ENCODE measurements around the gene TAL2.

The TAL2 gene

DNA sequence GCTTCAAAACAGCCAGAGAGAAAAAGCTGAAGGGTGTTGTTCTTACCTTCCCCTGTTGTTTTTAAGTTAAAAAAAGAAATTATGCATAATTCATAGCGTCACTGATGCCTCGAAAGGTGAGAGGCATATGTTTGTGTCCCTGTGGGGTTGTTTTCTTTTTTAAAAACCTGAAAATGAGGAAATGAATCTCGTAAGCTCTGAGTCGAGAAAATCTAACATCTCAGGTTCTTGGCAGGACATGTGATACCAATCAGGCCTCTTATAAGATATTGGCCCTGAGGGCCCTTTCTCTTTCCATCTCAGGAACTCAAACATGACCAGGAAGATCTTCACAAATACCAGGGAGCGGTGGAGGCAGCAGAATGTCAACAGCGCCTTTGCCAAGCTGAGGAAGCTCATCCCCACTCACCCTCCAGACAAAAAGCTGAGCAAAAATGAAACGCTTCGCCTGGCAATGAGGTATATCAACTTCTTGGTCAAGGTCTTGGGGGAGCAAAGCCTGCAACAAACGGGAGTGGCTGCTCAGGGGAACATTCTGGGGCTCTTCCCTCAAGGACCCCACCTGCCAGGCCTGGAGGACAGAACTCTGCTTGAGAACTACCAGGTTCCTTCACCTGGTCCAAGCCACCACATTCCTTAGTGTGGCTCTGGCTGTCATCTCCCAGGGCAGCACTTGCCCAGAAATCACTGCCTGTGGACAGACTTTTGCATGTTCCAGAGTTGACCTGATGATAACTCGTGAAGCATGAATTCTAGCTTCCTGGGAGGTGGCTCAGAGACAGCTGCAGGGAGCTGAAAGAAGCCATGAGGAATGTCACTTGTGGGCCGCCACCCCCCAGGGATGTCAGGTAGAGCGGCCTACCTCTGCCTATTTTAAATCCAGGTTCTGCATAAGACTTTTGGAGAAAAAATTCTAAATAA lies at the start of gene TAL2:
TSS of gene TAL2 (plus strand) at position 274 of the 921 bp plus-strand sequence. CDS start at position 314, 40 bp downstream.
- no peak for DNase-seq

DNA sequence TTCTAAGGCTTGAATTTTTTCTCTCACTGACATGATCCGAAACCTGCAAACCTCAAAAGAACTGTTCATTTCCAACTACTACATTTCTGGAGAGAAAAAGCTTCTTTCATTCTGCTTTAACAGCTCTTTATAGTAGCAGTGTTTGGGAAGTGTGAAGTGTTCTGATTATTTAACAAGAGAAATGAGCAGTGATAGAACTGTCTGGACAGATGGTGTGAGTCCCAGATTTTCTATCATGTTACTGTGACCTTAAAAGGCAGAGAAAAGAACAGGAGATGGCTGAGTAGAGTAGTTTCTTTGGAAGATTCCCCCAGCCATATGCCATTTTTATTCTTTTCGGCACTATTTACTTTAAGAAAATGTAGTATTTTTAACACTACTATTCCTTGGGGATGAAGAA lies 41.3 kb upstream of the TAL2 start:
- no peak for DNase-seq

DNA sequence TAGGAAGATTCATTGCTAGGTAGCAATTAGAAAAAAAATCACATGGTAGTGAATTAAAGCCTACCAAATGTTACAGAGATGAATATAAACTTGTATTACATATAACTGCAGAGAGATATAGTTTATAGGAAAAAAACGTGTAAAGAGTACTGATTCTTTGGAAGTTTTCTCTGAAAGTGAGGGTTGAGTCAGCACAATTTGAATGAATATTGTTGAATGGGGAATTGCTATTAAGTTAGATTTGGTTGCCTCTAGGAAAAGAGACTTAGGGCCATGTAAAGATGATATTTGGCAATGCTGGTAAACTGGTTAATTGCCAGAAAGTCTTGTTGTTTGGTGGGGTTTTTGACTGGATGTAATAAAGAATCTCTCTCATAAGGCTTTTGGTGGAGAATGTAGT lies 37.2 kb upstream of the TAL2 start:
- no peak for DNase-seq

DNA sequence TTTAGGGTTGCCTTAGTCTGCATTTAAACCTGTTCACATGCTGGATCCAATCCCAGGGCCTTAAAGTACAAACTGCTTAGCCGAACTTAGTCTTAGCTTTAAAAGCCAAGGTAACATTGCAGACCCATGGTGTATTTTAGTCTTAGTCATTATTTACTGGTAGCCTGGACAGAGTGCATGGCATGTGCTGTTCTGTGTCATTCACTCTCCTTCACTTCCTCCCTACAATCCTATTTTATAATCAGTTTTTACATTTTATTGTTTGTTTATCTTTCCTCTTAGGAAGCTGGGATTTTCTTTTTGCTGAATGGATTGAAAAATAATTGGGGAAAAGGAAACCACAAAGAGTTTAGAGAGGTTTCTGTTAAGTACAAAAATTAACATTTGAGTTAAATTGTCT lies 29.4 kb upstream of the TAL2 start:
- no peak for DNase-seq

DNA sequence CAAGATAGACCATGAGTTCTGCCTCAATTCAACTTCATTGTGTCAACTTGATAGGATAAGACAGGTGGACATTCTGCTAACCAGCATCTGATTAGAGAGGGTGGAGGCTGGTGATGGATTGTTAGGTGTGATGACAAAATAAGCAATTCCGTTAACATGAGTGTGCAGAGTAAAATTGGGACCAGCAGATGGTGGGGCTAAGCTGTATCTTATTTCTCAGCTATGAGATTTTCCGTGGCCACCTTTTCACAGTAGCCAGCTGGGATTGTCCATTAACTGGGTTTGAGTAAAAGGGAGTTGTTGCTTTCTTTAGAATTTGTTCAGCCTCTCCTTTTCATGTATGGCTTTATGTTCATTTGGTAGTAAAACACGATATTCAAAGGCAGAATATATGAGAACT lies 28.8 kb upstream of the TAL2 start:
- no peak for DNase-seq

DNA sequence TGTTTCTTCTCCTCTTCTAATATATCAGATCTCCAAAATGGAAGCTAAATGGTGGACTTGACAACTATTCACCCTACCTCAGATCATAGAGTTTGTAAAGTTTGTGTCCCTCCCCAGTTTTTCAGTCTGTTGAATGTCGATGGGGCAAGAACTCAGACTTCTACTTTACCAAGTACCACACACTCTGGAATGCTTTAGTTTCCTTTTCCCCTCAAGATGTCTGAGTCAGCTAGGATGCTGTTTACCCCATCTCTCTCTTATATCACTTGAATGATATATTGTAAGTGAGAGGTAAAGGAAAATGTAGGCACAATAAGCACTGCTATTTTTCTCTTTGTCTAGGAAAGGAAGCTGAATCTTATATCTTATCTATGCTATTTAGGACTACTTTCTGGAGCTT lies 25.9 kb upstream of the TAL2 start:
- DNase-seq = no peak

DNA sequence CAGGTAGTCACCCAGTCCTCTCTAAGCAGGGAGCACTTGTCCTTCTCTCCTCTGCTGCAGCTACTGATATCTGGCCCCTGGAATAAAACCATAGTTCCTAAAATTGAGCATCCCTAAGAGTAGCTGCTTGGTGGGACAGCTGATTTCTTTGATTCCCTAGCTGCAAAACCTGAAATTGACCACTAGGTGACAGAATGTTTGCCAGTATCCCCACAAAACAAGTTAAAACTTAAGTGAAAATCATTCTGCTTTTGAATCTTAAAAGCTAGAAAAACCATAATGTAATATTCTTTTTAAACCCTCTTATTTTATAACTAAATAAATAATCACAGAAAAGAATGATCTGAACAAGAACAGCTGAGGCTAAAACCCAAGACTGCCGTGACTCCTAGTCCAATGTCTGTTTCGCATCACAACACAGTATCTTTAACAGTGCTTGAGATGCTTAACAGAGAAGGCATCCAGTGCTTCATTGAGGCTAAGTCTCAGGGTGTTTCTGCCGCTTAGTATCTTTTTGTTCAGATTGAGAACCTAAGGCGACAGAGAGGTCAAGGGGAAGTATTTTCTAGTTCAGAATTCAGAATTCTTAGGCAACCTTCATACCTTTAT lies 24.4 kb upstream of the TAL2 start:
- peak; percentile 4 for DNase-seq

DNA sequence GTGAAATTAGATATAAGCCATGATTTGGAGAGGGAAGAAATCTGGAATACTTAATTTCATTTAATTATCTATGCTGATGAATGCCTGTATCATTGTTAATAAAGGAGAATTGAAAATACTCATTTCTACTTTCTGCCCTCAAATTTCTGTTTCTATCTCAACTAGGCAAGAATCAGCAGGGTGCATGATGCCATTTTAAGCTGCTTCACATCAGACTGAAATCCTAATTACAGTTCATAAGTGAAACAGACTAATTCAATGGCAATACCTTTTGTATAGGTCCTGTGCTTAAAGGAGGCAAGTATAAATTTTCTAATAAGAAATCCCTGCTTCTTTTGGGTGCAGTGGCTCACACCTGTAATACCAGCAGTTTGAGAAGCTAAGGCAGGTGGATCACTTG lies 22.3 kb upstream of the TAL2 start:
- DNase-seq = no peak

DNA sequence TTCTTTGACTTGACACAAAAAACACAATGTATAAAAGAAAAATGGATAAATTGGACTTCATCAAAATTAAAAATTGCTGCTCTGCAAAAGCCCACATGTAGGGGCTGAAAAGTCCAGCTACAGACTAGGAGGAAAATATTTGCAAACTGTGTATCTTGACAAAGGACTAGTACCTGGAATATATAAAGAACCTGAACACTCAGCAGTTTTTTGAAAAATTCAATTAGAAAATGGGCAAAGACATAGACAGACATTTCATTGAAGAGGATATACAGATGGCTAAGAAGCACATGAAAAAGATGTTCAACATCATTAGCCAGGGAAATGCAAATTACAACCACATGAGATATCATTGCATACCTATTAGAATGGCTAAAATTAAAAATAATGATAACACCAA lies 18.5 kb upstream of the TAL2 start:
- no peak for DNase-seq

DNA sequence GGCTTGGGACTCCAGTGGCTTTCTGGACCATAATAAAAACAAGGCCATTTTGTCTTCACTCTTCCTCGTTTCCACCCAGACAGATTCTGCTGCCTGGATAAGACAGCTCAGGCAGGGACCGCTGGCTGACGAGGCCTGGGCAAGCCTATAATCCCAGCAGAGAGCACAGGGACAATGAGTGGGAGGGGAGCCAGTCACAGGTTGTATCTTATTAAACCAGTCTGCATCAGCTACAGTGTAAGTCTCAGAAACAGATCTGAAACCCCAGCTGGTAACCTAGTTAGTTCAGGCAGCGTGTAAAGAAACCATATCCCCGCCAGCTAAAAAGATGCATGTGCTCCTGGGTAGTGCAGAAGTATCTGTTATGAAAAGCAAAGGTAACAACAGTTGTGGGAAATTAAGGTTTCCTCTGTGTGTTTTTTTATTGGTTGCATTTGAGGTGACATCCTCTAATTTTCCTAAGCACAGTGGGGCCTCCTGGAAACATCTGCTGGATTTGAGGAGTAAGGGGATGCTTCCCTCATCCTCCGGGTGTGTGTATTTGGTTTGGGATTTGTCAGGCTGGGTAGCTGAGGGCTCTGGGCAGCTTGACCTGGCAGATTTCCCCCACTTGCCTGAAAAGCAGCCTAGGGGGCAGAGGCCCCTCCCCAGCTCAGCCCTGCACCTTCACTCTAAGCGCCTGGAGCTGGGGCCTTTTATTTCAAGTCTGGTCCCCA lies 15.2 kb upstream of the TAL2 start:
- DNase-seq = no peak

DNA sequence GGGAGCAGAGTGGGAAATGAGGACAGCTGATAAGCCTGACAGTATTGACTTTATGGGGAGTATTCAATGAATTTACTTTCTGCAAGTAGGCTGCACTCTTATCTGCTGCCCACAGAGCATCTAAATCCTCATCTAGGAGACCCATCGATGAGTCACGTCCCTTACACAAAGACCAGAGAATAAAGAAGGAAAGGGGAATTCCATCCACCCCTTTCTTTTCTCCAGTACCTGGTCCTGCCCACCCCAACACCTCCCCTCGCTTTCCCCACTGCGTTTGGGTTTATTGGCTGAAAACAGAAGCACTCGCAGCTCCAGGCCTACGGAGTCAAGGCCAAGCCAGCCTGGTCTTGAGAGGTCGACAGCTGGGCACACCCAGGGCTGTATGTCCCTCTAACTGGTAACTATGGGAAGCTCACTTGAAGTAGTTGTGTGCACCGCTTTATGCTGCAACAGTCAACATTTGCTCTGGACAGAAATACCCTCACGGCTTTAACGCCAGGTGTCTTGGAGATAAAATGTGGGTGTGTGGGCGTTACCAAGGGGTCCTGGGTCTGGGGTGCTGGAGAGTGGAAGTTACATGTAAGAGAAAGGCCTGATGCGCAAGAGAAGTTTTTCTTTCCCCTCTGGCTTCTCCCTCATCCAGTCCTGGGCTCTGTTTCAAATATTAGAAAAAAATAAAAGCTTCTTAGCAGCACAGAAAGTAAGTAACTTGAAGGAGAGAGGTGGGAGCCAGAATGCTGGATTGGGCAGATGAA lies 14.5 kb upstream of the TAL2 start:
- no peak for DNase-seq

DNA sequence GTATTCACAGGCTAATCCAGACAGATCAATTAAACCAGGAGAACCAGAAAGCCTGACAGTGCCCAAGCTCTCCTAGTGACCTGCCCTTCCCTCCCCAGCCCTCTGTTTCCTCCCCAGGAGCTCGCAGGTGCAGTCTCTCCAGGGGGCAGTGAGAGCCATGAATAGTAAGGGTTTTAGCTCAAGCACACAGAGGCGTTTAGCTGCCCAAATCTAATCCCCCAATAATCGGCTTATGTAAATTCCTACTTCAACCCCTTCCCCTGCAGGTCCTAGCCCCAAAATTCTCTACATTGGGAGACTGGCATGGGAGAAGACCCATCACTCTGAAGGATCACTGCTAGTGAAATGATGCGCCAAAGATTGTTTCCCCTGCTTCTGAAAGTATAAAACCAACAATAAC lies 10.5 kb upstream of the TAL2 start:
- no peak for DNase-seq

DNA sequence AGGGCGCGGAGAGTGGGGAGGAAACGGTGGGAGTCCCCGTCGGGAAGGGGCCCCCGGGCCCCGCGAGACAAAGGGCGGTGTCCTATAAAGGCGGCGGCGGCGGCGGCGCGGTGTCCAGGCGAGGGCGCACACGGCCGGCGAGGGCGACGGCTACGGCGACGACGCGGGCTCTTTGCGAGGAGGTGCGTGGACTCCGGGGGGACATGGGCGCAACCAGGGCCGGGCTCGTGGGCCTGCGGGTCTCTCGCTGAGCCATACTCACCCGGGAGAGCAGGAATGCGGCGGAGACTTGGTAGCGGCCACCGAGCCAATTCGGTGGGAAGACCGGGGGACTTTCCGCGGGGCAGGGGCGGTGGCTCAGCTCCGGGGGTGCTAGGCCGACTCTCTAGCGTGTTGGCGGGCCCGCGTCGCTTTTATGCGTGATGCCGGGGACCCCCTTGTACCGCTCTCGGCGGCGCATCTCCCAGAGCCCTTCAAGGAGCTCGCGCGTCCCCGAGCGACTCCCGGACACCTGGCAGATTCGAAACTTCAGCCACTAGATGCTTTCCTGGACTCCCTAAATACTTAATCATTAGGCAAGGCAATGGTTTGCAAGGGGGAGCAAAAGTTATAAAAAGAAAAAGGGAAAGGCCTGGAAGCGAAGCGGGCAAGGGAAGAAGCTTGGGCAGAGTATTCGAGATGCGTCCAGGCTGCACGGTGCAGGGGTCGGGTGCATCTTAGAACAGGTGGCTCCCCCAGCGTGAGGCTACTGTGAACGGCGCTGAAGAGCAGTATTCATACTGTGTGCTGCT lies 5.9 kb upstream of the TAL2 start:
- no peak for DNase-seq

DNA sequence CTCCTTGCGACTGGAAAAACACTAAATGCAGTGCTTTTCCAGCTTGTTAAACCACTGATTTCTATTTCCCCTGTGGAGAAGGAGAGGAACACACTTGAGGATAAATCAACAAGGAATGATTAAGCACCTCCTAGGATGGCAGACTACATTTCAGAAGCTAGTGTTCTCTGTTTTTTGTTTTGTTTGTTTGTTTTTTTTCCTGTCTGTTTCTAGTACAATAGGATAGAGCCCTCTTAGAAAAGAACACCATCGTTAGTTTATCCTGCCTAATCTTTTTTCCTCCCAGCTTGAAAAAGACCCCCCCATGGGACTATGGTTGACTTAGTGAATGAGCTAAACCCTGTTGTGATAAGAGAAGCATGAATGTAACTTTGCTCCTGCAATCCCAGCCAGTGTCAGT lies 3.9 kb upstream of the TAL2 start:
- DNase-seq = no peak

DNA sequence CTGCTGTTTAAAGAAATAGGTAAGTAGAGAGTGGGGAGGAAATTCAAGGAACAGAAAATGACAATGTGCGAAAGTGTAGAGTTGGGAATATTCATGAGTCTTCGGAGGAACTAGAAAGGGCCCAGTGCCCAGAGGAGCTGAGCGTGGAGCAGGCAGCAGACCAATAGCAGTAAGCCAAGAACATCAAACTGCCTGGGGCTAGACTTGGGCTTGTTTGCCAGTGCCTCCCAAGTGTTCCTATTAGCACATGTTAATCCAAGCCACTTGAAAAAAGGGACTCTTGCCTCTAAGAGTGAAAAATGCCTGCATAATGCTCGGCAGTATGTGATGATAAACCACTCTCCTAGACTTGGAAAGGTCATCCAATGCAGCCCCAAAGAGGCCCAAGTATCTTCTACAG lies 1.2 kb upstream of the TAL2 start:
- no peak for DNase-seq

DNA sequence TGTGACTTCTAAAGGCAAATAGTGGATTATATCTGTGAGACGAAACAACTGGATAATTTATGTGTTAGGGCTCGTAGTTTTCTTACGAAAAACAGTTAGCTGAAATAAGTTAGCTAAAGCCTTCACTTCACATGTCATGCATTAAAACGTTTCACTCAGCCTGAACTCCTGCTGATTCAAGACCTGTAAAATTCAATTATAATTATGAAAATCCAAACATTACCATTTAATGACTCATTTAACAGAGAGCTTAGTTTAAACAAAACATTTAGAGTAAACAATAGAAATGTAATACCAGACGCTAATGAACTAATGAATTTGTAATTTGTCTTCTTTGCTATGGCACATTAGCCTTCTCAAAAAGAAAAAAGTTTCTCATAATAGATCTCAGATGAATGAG lies 1.7 kb downstream of the TAL2 start:
- DNase-seq = no peak

DNA sequence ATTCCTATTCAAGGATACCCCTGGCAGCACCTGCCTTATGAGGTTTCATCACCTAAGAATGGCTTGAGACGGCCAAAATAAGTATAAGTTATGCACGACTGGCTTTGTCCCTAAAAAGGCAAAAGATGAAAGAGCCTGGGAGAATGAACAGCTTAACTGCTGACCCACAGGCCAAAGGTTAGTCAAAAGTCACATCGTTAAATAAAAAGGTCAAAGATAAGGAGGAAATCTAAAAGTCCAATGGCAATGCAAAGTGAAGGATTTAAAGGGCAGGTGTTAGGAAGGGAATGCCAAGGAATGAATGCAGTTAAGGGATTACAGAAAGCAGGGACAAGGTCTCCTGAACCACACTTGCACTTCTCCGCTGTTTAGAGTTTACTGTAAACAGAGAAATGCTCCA lies 5.6 kb downstream of the TAL2 start:
- no peak for DNase-seq

DNA sequence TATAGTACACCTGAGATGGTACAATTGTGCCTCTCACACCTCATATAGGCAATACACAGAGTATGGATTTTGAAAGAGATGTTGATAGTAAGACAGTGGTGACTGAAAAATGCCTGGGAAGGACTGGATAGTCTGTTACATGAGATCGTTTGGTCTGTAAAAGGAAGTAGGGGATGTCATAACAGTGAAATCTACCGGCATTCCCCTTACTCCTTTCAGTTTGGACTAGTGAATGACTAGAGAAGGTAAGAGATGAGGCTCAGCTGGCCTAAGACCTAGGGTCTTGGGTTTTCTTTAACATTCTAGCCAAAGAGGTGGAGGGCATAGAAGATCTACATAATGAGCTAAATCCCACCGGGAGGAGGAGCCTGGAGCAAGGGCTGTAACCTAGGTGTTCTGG lies 8.1 kb downstream of the TAL2 start:
- no peak for DNase-seq

DNA sequence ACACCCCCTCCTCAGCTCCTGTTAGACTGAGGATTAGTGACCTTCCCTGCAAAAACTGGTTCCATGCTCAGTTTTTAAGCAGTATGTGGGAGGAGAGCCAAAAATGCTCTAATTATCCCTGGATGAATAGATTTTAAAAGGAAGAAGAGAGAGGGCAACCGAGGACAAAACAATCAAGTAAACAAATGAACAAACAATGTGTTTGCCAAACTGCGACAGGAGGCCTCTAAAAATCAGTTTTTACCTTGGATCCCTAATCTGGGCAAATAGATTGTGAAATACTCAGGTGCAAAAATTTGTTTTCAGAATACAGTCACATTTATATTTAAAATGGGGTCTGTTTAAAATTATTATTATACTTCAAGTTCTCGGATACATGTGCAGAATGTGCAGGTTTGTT lies 8.5 kb downstream of the TAL2 start:
- DNase-seq = no peak

DNA sequence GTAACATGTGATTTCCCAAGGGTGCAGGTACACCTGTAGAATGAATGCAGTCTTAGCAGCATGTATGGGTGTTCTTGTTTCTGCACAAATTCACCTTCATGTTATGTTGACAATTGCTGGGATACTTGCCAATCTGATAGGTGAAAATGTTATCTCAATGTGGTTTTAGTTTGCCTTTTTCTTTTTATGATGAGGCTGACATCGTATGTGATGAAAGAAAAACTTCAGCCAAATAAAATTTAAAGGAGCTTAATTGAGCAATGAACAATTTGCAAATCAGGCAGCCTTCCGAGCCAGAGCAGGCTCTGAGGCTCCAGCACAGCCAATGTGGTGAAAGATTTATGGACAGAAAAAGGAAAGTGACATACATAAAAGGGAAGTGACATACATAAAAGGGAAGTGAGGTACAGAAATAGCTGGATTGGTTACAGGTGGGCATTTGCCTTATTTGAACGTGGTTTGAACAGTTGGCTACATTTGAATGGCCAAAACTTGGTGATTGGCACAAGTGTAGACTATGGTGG lies 10.5 kb downstream of the TAL2 start:
- peak; percentile 23 to 33 for DNase-seq

DNA sequence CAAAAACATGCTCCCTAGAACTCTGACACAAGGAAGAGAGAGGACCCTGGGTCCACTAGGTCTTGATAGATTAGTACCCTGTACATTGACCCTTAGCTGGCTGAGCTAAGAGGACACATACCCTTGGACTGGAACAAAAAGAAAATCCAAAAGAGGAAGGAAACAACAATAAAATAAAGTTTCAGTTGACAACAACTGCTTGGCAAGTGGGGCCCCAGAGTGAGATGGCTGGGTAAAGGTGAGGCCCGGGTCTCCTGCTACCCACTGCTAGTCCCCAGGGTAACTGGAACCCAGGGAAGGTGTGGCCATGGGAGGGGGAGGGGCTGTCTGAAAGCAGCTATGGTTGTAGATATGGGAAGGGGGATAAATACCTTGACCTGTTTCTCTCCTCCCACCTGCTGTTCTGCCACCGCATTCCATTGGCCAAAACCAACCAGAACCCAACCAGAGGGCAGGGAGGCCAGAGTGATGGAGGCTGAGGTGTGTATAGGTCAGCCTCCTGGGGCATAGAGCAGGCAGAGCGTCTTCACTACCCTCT lies 11.7 kb downstream of the TAL2 start:
- no peak for DNase-seq
